ENCODE measurements around the gene IFNAR1. TPM values are rescaled to one million over a fixed set of nuclear protein-coding genes. Genes with fewer than 3 reads are reported as not detected.

Gene IFNAR1
- total and polyA plus RNA-seq, 3 donors from 2014 or later, result 22.1 to 25.0 (median 22.8) TPM

DNA sequence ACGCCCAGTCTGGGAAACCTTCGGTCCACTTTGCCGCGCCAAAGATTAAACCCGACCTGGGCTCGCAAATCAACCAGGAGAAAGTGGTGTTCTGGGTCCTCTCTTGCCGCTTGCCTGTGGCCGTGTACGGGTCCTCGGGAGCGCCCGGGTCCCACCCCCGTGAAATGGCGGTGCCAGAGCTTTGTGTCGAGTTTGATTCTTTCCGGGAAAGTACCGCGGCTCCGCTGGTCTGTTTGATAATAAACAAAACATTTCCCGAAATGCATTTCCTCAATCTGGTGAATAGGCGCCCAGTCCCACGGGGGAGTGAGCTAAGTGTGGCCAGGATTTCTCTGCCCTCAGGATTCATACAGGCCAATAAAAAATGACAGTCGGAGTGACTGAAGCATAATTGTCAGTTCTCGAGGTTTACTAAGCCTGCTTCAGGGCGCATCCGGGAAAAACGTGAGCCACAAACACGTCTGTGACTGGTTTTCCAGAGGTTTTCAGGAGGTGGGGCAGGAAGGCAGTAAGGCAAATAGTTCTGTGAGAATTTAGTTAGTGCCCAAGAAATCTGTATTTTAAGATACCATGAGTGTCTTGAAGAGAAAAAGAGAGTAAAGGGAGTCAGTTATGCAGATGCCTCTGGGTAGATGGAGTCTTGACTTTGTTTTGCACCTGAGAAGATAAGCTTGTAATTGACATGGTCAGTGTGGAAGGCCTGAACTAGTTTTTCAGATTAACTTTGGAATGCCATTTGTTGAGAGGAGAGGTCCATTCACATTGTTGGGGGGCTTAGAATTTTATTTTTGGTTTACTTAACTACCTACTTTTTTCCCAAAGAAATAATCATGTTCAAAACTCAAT is 675 bp downstream of the IFNAR1 start:
- TF ChIP-seq, protein P1, sequence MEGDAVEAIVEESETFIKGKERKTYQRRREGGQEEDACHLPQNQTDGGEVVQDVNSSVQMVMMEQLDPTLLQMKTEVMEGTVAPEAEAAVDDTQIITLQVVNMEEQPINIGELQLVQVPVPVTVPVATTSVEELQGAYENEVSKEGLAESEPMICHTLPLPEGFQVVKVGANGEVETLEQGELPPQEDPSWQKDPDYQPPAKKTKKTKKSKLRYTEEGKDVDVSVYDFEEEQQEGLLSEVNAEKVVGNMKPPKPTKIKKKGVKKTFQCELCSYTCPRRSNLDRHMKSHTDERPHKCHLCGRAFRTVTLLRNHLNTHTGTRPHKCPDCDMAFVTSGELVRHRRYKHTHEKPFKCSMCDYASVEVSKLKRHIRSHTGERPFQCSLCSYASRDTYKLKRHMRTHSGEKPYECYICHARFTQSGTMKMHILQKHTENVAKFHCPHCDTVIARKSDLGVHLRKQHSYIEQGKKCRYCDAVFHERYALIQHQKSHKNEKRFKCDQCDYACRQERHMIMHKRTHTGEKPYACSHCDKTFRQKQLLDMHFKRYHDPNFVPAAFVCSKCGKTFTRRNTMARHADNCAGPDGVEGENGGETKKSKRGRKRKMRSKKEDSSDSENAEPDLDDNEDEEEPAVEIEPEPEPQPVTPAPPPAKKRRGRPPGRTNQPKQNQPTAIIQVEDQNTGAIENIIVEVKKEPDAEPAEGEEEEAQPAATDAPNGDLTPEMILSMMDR (IDR thresholded peaks at IDR 0.05), result no peak
- no peak for TF ChIP-seq POLR2A (IDR thresholded peaks at IDR 0.05)
- intact Hi-C loops (cut with DNase I; ENCODE audit: low total_unique reads), result no loop called here
- H3K4me3 ChIP-seq, result peak overlapping the region; percentile 92 to 94
- H3K4me1 ChIP-seq, result peaks cover 6% of the 10 kb centered on the region
- 0 to 1% methylated on average over 27 to 28 of the region's 28 CpGs for WGBS, 2 donors
- no peaks in the 10 kb centered on the region for H3K36me3 ChIP-seq (ENCODE audit: low read depth, missing control alignments)
- DNase-seq, result peak; percentile 82
- H3K27ac ChIP-seq, result peak overlapping the region; percentile 96
- H3K9me3 ChIP-seq, result no peaks in the 10 kb centered on the region
- no peaks in the 10 kb centered on the region for H3K27me3 ChIP-seq

DNA sequence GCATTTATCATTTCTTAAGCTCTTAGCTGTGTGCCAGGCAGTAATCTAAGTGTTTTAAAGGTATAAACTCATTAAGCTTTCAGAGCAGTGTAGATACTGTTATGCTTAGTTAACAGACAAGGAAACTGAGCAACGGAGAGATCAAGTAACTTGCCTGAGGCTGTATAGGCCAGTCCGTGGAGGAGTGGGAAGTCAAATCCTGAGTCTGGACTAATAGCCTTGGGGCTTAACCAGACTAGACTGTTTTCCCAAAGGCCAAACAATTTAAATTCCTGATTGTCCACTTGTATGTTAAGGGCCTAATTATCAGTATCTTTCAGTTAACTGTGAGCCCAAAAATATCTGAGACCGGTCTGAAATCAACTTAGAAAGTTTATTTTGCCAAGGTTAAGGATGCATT is 2.6 kb downstream of the IFNAR1 start:
- Histone ChIP-seq H3K27me3 (no peaks in the 10 kb centered on the region), H3K4me1 (peaks cover 6% of the 10 kb centered on the region), H3K36me3 (ENCODE audit: low read depth, missing control alignments) (no peaks in the 10 kb centered on the region), H3K9me3 (no peaks in the 10 kb centered on the region), H3K27ac (no peak overlapping the region), H3K4me3 (no peak overlapping the region)
- TF ChIP-seq, protein P1 (IDR thresholded peaks at IDR 0.05), result no peak
- no peak for TF ChIP-seq POLR2A (IDR thresholded peaks at IDR 0.05)
- no peak for DNase-seq
- WGBS, 2 donors, result 67 to 83% methylated on average over 3 of the region's 3 CpGs
- intact Hi-C loops (cut with DNase I; ENCODE audit: low total_unique reads), result no loop called here

DNA sequence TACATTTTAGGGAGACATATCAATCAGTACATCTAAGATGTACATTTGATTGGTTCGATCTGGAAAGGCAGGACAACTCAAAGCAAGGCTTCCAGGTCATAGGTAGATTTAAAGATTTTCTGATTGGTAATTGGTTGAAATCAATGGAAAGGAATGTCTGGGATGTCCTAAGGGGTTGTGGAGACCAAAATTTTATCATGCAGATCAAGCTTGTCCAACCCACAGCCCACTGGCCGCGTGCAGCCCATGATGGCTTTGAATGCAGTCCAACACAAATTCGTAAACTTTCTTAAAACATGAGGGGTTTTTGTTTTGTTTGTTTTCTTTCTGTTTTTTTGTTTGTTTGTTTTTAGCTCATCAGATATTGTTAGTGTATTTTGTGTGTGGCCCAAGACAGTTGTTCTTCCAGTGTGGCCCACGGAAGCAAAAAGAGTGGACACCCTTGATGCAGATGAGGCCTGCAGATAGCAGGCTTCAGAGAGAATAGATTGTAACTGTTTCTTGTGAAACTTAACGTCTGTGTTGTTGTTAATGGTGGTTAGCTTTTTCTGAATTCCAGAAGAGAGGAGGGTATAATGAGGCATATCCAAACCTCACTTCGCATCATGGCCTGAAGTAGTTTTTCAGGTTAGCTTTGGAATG is 3.1 kb downstream of the IFNAR1 start:
- Histone ChIP-seq H3K9me3 (no peaks in the 10 kb centered on the region), H3K27ac (no peak overlapping the region), H3K4me1 (peaks cover 6% of the 10 kb centered on the region), H3K27me3 (no peaks in the 10 kb centered on the region), H3K4me3 (no peak overlapping the region), H3K36me3 (ENCODE audit: low read depth, missing control alignments) (no peaks in the 10 kb centered on the region)
- WGBS, 2 donors, result 76 to 88% methylated on average over 7 of the region's 7 CpGs
- intact Hi-C loops (cut with DNase I; ENCODE audit: low total_unique reads), result no loop called here
- no peak for DNase-seq
- TF ChIP-seq, protein P1 (IDR thresholded peaks at IDR 0.05), result no peak
- TF ChIP-seq POLR2A (IDR thresholded peaks at IDR 0.05), result no peak

DNA sequence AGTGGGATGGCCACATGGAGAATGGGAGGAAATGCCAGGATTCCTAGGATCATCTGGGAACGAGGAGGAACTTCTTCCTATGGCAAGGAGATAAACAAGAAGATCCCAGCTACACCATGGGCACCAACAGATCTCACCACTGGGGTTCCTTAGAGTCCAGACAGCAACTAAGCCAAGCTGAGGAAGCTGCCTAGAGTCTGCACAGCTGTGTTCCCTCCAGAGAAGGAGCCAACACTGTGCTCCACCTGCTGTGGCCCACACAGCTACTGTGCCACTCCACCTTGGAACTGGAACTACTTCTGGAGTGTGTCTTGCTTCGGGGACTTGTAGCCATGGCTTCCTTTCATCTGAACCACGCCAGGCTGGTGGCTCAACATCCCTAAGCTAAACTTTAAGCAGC is 6.0 kb downstream of the IFNAR1 start:
- Histone ChIP-seq H3K36me3 (ENCODE audit: low read depth, missing control alignments) (no peaks in the 10 kb centered on the region), H3K4me1 (peaks cover 6% of the 10 kb centered on the region), H3K4me3 (no peak overlapping the region), H3K9me3 (no peaks in the 10 kb centered on the region), H3K27me3 (no peaks in the 10 kb centered on the region), H3K27ac (no peak overlapping the region)
- WGBS, 2 donors, result 60 to 94% methylated on average over 1 to 3 of the region's 3 CpGs
- intact Hi-C loops (cut with DNase I; ENCODE audit: low total_unique reads), result no loop called here
- no peak for TF ChIP-seq POLR2A (IDR thresholded peaks at IDR 0.05)
- TF ChIP-seq, protein P1 (IDR thresholded peaks at IDR 0.05), result no peak
- DNase-seq, result no peak

Data from testis (tissue), 3 donors.